GM18519 (cell line): ENCODE data around the gene NSG1.

ENCODE experiments used
- ATAC-seq: cut with Tn5 transposase; IDR thresholded peaks from one replicate; pipeline ENCODE4 v1.9.1; 2021; ENCODE audit warnings: mild to moderate bottlenecking, moderate library complexity; ENCODE audit not compliant: unreplicated experiment, low FRiP score

The NSG1 gene

DNA sequence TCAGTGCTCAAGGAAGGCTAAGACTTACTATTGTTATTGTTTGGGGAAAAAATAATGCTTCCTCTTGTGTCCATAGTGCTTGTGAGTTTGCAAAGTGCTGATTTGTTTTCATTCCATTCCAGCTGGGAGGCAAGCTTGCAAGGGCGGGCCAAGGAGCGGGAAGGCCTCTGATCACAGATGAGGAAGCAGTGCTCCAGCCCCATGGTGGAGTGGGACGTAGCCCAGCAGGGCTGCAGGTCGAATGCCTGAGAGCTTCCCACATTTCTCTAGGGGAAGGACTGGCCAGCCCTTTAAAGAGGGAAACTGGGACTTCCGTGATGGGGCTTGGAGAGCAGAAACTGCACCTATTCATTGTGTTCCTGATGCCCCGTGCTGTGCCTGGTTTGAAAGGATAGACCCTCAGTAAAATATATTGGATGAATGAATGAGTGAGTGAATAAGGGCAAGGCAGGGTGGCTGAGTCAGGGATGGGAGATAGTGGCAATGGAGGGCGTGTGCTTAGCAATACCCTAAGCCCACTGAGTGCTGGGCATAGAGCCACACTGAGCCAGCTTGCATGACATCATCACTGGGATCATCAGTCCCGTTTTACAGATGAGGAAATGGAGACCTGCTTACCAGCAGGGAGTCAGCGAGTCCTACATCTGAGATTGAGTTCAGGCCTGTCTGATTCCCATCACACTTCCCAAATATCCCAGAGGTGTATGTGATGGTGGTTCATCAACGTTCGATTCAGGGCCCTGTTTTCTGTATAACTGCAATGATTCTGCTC, 17.9 kb upstream of the NSG1 start:
- ATAC-seq: no peak

DNA sequence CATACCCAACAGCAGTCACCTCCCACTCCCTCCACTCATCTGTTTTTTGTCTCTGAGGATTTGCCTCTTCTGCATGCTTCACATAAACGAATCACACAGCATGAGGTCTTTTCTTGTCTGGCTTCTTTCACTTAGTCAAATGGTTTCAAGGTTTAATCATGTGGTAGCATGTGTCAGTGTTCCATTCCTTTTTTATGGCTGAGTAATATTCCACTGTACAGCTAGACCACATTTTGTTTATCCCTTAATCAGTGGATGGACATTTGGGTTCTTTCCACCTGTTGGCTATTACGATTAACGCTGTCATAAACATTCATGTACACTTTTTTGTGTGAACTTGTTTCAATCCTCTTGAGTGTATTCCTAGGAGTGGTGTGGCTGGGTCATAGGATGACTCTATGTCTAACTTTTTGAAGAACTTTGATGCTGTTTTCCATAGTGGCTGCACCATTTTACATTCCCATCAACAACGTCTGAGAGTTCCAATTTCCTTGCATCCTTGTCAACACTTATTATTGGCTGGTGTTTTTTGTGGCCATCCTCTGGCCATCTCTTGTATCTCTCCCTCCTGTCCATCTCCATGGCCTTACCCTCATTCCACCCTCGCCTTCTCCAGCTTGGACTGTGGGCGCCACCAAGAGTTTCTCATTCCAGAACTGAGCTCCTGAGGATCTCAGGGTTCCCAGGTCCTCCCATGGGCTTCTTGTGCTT, 12.4 kb upstream of the NSG1 start:
- no peak for ATAC-seq

DNA sequence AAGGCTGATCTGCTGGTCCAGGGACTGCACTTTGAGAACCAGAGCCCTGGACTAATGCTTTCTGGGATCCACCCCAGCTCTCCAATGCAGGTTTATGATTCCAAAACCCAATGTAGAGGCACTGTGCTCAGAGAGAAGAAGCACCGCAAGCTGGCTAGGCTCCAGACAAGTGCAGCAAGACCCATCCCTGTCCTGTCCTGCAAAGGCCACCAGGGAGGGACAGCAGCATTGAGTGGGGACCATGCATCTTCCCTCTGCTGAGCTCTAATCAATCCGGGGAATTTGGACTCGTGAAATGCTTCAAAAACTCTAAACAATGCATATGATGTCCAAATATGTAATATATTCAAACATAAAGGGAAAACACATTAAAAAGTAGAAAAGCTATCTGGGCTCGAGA, 10.8 kb upstream of the NSG1 start:
- no peak for ATAC-seq

DNA sequence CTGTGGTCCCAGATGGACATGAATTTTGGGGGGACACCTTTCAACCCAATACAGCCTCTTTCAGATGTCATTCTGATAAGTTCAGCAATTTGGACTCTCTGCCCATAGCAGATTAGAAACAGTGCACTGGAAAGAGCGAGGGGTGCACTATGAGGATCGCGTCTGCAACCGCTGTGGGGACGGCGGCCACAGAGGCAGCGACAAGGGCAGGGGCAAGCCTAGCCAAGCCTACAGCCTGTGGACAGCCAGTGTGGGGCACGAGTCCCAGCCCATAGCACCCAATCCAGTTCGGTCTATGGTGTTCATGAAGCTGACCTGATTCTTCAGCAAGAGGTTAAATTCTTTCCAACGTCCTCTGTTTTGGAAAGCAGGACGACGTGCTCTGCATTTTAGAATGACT, 9.7 kb upstream of the NSG1 start:
- ATAC-seq: no peak

DNA sequence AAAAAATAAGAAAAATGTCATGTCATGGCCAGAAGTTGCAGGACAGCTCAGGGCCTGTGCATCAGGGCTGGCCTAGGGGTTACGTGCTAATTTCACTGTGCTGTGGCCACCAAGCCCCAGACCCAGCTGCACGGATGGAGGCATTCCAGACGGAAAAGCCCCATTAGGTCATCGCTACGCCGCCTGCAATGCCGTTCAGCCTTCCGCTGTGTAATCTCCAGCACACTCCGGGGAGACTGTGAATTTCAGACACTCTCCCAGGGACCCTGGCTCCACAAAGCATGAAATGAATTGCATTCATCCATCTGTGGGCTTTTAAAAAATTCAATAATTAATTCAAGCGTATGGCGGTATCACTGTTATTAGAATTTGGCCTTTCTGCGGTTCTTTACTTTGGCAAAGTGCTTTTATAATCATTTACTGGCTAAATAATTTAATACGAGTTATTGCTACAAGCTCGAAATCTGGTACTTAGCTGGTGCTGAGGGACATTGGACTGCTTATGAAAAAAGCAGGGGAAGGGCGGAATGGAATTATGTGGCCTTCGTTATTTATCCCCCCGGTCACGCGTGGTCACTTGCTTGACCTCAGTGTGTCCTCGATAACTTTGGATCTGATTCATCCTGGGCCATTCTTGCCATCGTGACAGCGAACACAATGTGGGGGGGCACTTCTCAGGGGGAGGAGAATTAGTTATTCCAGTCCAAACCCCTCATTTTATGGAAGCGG, 9.0 kb upstream of the NSG1 start:
- ATAC-seq: no peak

DNA sequence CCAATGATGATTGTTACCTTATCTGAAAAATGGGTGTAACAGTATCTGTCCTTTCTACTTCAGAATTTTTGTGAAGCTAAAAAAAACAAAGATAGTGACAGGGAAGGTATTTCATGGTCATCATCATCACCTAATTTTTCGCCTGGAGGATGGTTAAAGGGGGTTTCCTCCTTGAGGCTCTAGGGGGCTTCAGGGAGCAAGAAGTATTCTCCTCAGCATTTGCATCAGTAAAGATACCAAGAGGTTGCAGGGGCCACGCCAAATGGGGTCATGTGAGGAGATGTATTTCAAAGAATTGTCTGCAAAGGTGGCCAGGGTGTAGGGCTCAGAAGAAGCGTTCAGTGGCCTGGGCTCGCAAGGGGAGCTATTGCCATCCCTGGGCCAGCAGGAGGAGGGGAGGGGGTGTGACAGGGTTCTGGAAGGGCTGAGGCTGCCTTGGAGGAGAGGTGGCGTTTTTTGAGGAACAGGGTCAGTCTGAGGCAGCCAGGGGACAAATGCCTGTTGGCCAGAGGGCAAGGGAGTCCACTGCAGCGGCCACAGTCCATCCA, 7.3 kb upstream of the NSG1 start:
- ATAC-seq: no peak

DNA sequence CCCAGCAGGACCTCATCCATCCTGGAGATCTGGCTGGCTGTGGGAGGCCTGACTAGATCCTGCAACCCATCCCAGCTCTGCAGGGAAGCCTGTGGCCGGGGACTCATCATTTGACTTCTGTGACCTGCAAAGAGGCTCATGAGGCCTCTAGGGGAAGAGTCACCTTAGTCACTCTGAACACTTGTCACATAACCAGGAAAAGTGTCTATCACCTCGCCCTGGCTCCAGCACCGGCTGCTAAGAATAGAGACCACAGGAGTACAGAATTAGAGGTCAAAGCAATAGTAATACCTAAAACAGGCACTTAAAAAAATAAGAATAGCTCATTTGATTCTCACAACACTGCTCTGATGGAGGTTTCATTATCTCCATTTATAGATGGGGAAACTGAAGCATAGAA, 3.8 kb upstream of the NSG1 start:
- no peak for ATAC-seq

DNA sequence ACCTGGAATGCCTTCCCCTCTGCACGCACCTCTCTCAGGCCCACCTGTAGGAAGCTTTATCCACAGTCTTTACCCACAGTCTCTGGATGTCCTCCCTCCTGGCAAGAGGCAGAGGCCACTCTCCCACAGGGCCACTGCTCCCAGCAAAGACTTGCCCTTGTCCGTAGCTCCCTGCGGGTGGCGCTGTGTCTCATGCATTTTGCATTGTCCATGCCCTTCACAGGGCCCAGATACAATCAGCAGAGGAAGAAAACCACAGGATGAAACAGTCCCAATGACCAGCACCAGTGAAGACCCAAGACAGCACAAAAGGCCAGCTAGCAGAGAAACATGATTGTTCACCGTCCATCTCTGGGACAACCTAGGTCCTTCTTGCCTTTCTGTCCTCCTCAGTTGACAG, 2.1 kb upstream of the NSG1 start:
- ATAC-seq: no peak

DNA sequence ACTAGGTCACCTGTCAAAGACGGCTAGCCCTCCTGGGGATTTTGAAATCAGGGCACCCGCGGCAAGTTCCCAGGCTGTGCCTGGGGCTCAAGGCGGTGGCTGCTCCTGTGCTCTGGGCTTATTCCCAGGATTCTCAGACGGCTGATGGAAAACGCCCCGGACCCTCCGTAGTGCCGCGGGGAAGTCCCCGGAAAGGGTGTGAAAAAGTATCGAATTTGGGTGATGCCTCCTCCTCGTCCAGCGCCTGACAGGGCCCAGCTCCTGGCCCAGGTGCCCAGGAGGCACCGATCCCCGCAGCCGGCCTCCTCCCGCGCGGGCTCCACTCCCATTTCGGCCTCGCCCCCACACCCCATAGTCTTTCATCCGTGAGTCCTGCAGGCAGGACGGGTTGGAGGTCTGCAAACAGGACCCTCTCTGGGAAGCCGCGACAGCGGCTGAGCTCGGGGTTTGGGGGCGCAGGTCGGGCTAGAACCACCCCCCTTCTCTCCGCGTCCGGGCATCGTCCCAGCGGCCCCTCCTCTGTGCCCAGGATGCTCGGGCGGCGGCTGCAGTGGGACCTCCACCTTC, 1.1 kb upstream of the NSG1 start:
- no peak for ATAC-seq

GRCh38 chr4:4386296-4386735, 586 bp upstream of the NSG1 start:
- ATAC-seq: no peak

DNA sequence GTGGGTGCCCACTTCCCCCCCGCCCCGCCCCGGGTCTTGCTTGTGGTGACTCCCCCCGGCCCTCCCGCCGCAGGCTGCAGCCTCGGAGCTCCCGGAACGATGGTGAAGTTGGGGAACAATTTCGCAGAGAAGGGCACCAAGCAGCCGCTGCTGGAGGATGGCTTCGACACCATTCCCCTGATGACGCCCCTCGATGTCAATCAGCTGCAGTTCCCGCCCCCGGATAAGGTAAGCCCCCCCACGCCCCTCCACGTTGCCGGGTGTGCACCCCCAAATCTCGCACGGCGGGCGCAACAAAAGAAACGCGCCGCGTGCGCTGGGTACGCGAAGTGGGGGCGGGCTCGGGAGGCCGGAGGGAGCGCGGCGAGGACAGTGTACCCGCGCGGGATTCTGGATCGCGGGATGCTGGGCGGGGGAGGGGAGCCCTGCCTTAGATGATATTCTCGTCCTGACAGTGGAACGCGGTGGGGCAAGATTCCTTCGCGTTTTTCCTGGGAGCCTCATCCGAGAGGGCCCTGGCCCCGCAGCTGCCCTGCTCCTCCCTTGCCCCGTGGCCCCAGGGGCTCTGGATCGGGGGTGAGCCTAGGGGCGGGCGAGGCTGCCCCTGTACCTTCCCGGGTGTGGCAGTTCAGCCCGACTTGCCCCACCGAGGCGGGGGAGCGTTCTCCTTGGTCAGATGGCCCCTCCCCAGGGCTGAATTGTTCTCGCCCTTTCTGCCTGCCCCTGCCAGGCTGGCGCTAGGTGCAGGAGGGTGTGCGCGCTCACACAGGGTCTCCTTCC, 819 bp downstream of the NSG1 start:
- ATAC-seq: no peak

DNA sequence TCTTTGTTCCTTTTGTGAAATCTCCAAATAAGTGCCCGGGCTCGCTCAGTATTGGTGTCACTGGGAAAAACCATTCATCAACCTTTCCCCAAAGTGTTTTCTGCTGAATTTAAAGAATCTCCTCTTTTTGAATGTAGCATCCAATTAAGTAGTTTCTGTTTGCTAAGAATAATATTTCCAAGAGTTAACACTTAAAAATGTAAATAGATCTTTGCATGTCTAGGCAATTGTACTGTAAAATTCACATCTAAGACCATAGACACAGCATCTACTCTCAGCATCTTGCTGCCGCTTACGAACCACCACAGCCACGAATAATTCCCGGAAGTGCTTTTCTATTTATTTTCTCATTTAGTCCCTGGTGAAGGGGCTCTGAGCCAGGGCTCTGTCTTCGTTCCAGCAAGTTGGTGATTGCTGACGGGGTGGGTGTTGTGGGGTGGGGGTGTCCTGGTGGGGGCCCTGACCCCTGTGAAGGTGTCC, 1.4 kb downstream of the NSG1 start:
- ATAC-seq: no peak

DNA sequence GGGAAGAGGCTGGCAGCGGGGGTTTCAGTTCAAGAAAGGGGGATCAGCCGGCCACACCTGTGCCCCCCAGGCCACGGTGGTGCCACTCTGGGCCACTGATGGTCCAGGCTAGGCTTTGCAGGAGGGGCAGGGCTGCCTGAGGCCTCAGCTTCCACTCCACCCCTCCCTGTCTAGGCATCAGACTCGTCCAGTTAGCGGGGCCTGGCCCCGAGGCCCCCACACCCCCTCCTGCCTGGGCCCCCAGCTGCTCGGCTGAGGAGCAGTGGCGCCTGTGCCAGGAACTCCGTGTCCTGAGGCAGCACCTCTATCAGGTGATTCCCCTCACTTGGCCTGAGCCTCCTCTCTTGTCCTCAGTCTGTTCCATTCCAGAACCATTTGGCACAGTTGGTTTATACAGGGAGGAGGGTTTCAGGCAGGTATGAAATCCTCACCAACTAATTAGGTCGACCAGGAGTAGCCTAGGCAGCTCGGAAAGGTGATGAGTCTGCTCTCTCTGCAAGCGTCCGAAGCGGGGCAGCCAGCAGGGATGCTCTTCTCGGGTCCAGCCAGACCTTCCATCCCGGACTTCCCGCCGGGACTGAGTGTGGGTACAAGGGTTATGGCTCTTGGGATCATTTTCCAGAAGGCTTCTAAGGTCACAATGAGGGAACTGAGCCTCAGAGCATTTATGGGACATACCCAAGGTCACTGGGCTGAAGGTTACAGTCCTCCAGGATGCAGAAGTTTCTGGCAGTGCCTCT, 2.1 kb downstream of the NSG1 start:
- no peak for ATAC-seq

DNA sequence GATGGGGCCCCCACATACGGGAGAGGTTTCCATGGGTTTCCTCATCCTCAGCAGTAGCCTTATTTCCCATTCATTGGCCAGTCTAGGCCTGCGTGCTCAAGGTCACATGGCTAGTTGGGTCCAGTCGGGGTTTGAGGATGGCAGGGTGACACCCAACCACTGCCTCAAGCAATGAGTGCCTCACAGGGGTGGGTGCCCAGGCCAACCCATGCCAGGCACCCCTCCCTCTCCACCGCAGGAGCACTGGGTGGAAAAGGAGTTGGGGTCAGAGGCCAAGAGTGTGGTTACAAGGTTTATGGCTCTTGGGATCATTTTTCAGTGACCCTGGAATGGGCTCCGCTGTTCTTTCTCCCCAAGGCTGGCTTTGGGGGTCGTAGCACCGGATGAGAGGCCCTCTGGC, 3.1 kb downstream of the NSG1 start:
- no peak for ATAC-seq

DNA sequence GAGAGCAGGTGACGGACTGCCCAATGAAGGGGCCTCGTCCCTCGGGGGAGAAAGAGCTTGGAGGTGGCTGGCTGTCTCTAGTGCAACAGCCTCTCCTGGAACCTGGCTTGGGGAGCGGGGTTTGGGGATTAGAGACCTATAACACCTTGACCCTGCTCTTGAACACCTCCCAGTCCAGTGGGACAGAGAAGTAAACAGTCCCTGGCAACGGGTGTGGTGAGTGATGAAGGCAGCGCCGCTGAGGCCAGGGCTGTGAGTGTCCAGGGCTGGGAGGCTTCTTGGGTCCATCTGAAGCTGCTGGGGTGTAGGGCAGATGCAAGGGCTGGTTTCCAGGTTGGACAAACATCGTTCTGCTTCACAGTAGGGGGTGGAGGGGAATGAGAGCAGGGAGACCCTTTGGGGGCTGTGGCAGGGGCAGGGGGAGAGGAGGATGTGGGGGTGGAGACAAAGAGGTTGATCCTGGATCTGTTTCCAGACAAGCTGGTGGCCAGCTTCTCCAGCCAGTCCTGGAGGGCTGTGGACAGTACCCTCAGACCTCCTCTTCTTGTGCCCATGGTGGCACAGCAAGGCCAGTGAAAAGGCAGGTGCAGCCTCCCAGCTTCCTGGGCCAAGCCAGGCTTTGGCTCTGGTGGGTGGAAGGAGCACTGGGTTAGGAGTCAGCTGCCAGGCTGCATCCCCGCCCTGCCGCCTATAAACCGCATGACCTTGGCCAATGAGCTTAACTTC, 3.8 kb downstream of the NSG1 start:
- no peak for ATAC-seq

- no peak for ATAC-seq
Measured at GRCh38 chr4:4391866-4392265, 5.0 kb downstream of the NSG1 start.

GRCh38 chr4:4392501-4393183, 5.7 kb downstream of the NSG1 start:
- no peak for ATAC-seq

GRCh38 chr4:4394644-4395043, 7.7 kb downstream of the NSG1 start:
- ATAC-seq: no peak
